Measurements from ENCODE around the gene CNTN5.

Gene CNTN5

GRCh38 chr11:99192716-99193115 lies 172.0 kb downstream of the CNTN5 start:
- DNase-seq (ENCODE audit: low read depth): no peak
- no peak for TF ChIP-seq CTCF (IDR thresholded peaks at IDR 0.05; ENCODE audit: low read depth, low read length, missing control alignments)
- no peak overlapping the region for H3K4me3 ChIP-seq (ENCODE audit: low read depth, low read length)

GRCh38 chr11:99197477-99197876 lies 176.7 kb downstream of the CNTN5 start:
- no peak overlapping the region for H3K4me3 ChIP-seq (ENCODE audit: low read depth, low read length)
- TF ChIP-seq CTCF (IDR thresholded peaks at IDR 0.05; ENCODE audit: low read depth, low read length, missing control alignments): no peak
- no peak for DNase-seq (ENCODE audit: low read depth)

GRCh38 chr11:99198215-99198614 lies 177.5 kb downstream of the CNTN5 start:
- H3K4me3 ChIP-seq (ENCODE audit: low read depth, low read length): no peak overlapping the region
- DNase-seq (ENCODE audit: low read depth): no peak
- TF ChIP-seq CTCF (IDR thresholded peaks at IDR 0.05; ENCODE audit: low read depth, low read length, missing control alignments): no peak

- H3K4me3 ChIP-seq (ENCODE audit: low read depth, low read length): no peak overlapping the region
- no peak for TF ChIP-seq CTCF (IDR thresholded peaks at IDR 0.05; ENCODE audit: low read depth, low read length, missing control alignments)
- DNase-seq (ENCODE audit: low read depth): no peak
These were observed 178.6 kb downstream of the CNTN5 start for GRCh38 chr11:99199341-99199740.

- no peak for TF ChIP-seq CTCF (IDR thresholded peaks at IDR 0.05; ENCODE audit: low read depth, low read length, missing control alignments)
- no peak overlapping the region for H3K4me3 ChIP-seq (ENCODE audit: low read depth, low read length)
- DNase-seq (ENCODE audit: low read depth): no peak
These were observed 180.0 kb downstream of the CNTN5 start for GRCh38 chr11:99200720-99201119.

- no peak for TF ChIP-seq CTCF (IDR thresholded peaks at IDR 0.05; ENCODE audit: low read depth, low read length, missing control alignments)
- H3K4me3 ChIP-seq (ENCODE audit: low read depth, low read length): no peak overlapping the region
- DNase-seq (ENCODE audit: low read depth): no peak
These were observed 188.1 kb downstream of the CNTN5 start for GRCh38 chr11:99208813-99209212.

- TF ChIP-seq CTCF (IDR thresholded peaks at IDR 0.05; ENCODE audit: low read depth, low read length, missing control alignments): no peak
- H3K4me3 ChIP-seq (ENCODE audit: low read depth, low read length): no peak overlapping the region
- DNase-seq (ENCODE audit: low read depth): no peak
These were observed 208.8 kb downstream of the CNTN5 start for GRCh38 chr11:99229544-99229943.

All from GM12864 (cell line).